GM20000 (cell line): ENCODE data around the gene TAS2R41.

Experiments used
- DNase-seq: peaks from one replicate; pipeline ENCODE4 v3.0.0; 2012; ENCODE audit warnings: low spot score
- CTCF ChIP-seq: IDR thresholded peaks from 2 replicates; pipeline ENCODE4 v1.5.1; 2012; ENCODE audit warnings: mild to moderate bottlenecking, control low read depth; ENCODE audit errors: extremely low read depth, missing control alignments

Gene TAS2R41

GRCh38 chr7:143504937-143505297 lies 27.2 kb downstream of the TAS2R41 start:
- no peak for DNase-seq
- TF ChIP-seq CTCF: no peak

GRCh38 chr7:143505838-143506237 lies 28.2 kb downstream of the TAS2R41 start:
- no peak for TF ChIP-seq CTCF
- no peak for DNase-seq

DNA sequence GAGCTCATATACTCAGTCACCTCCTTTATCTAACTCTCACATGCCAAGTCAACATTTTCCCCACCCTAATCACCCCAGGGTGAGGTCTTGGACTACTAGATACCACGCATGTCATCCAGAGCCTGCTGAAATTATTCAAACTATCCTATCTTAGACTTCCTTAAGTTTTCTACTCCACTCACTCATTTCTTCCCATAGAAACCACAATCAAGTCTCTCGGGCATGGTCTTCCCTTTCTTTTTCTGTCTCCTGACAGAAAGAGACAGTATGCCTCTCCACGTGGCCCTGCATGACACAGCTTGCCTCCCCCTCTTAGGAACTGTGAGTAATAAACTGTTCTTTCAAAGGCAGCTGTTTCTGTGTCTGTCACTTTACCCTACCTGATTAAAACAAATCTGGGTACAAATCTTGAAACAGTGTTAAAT lies 29.4 kb downstream of the TAS2R41 start:
- no peak for DNase-seq
- no peak for TF ChIP-seq CTCF

DNA sequence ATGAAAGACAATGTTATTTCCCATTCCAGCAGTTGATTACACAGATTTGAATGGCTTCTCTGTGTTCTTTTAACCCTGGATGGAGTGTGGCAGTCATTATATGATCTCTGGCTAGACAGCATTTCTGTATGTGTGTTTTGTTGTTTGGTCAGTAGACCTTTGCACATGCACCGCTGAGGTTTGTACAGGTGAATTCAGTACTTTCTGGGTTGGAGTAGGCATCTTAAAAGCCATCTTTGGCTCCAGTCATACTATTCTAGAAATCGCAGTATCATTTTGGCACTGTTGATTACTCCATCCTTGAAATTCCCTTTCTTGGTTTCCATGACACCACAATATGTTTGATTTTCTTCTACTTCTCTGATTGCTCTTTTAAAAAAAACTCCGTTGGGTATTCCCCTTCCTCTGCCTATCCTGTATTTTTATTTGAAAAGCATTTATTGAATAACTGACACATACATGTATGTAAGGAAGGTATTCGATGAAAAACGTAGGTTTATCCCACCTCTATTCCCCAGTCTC lies 29.9 kb downstream of the TAS2R41 start:
- DNase-seq: no peak
- no peak for TF ChIP-seq CTCF

DNA sequence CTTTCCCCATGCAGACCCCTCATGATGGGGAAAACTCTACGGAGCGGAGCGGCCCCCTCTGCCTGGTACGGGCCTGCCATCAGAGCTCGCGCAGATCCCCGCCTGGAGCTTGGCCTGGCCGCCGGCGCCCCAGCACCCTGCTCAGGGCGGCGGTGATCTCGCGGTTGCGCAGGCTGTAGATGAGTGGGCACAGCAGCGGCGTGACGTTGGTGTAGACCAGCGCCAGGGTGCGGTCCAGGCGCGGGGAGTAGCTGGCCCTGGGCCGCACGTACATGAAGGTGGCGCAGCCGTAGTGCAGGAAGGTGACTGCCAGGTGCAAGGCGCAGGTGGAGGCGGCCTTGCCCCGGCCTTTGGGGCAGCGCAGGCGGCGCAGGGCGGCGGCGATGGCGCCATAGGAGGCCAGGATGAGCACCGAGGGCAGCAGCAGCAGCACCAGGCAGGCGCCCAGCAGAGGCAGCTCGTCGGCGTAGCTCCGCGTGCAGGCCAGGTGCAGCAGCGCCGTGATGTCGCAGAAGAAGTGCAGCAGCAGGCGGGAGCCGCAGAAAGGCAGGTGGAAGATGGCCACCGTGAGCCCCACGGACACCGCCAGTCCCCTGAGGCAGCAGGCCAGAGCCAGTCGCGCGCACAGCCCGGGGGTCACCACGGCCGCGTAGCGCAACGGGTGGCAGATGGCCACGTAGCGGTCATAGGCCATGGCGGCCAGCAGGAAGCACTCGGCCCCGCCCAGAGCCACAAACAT lies 33.4 kb downstream of the TAS2R41 start:
- DNase-seq: no peak
- no peak for TF ChIP-seq CTCF

DNA sequence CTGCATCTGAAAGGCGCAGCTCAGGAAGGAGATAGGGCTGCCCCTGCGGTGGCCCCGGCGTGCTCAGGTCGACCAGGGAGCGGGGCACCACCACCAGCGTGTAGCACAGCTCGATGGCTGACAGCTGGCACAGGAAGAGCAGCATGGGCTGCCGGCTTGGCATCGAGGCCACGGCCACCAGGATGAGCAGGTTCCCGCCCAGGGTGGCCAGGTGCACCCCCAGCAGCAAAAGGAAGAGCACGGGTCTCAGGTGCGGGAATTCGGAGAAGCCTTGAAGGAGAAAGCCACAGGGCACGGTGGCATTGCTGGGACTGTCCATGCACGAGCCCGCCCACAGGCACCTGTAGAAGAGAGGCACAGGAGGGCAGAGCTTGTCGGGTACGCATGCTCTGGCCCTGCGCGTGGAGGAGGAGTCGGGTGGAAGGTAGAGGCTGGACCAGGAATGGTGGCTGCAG lies 33.9 kb downstream of the TAS2R41 start:
- DNase-seq: no peak
- TF ChIP-seq CTCF: no peak

DNA sequence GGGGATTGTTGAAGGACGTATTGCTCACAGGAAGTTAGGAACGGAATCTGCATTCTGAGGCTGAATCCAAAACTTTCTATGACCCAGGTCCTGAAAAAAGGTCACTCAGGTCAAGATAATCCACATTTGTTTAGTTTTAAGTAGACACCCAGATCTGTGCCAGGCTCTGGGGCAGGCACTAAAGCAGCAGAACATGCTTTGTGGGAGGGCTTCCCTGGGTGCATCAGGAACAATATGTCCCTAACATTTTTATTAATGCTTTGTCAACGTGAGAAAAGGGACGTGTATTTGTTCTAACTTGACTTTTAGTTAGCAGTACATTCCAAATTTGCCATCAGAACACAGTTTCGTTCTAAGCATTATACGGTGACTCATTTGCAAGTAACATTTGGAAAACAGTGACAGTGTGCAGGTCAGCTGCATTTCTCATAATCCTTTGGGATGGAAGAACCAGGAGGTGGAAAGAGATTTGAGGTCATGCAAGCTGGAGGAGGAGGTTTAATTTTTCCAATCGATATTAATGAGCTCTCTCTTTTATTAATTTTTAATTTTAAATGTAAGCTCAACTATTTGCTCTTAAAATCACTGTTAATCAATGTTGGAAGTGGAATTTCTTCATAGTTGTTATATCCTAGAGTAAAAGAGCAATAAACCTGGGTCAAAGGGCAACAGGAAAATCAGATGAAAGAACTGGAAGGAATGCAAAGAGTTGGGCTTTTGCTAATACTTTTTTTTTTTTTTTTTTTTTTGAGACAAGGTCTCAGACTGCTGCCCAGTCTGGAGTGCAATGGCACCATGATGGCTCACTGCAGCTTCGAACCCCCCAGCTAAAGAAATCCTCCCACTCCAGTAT lies 35.0 kb downstream of the TAS2R41 start:
- DNase-seq: no peak
- TF ChIP-seq CTCF: no peak
